ENCODE results near the gene SHROOM1. TPM values are rescaled to one million over a fixed set of nuclear protein-coding genes. Genes with fewer than 3 reads are reported as not detected.

Gene SHROOM1
- total and polyA plus RNA-seq, 10 donors = 1.1 to 26.1 (median 3.1) TPM

DNA sequence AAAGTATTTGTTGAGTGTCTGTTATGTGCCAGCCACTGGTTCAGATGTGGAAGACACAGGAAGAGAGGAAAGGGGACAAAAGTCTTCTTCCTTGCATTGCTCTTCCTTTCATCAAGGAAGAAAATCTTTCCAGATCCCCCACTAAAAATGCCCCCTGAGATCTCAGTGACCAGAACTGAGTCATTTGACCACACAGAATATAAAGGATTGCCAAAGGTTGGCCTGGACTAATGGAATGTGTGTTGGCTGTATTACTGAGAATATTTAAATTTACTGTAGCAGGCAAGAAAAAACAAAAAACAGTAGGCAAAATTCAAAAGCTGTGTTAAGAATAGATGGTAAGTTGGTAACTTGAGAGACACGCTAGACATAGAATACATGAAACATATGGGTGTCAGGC is 43.4 kb downstream of the SHROOM1 start:
- no peaks in the 10 kb centered on the region for H3K9me3 ChIP-seq
- peaks cover 0 to 4% (median 2%) of the 10 kb centered on the region in 6 donors for H3K4me1 ChIP-seq
- TF ChIP-seq, protein P1, sequence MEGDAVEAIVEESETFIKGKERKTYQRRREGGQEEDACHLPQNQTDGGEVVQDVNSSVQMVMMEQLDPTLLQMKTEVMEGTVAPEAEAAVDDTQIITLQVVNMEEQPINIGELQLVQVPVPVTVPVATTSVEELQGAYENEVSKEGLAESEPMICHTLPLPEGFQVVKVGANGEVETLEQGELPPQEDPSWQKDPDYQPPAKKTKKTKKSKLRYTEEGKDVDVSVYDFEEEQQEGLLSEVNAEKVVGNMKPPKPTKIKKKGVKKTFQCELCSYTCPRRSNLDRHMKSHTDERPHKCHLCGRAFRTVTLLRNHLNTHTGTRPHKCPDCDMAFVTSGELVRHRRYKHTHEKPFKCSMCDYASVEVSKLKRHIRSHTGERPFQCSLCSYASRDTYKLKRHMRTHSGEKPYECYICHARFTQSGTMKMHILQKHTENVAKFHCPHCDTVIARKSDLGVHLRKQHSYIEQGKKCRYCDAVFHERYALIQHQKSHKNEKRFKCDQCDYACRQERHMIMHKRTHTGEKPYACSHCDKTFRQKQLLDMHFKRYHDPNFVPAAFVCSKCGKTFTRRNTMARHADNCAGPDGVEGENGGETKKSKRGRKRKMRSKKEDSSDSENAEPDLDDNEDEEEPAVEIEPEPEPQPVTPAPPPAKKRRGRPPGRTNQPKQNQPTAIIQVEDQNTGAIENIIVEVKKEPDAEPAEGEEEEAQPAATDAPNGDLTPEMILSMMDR (IDR thresholded peaks at IDR 0.05 in 8 of 11, conservative IDR thresholded peaks at IDR 0.05 in 3 of 11) = no peak
- no peak overlapping the region for H3K4me3 ChIP-seq
- H3K36me3 ChIP-seq = no peaks in the 10 kb centered on the region
- DNase-seq = no peak
- WGBS, 5 donors = 91 to 100% (median 97%) methylated on average over 1 of the region's 1 CpG
- H3K27me3 ChIP-seq (replicated peaks in 1 of 7) = peaks cover 0 to 30% (median 4%) of the 10 kb centered on the region in 7 donors
- intact Hi-C loops (cut with DNase I; ENCODE audit: low total_unique reads) = no loop called here
- no peak overlapping the region for H3K27ac ChIP-seq

DNA sequence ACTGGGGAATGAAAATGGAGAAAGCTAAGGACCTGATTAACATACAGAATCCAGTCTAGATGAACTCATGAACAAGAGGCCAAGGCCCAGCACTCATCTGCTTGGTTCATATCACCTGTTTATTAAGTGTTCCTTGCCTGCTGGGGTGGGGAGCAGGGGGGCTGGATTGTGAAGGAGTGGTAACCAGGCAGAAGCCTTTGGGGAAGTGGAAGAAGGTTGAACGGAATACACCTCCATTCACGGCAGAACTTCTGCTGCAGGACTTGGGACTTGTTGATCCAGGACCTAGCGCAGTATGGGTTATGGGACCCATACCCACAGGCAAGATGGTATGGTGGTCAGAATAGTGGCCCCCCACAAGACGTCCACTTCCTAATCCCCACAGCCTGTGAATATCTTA is 44.6 kb downstream of the SHROOM1 start:
- Histone ChIP-seq H3K36me3 (no peaks in the 10 kb centered on the region), H3K9me3 (no peaks in the 10 kb centered on the region), H3K4me3 (no peak overlapping the region), H3K4me1 (peaks cover 0 to 7% (median 2%) of the 10 kb centered on the region in 6 donors), H3K27me3 (replicated peaks in 1 of 7) (peaks cover 0 to 35% (median 4%) of the 10 kb centered on the region in 7 donors), H3K27ac (no peak overlapping the region)
- 81 to 97% (median 93%) methylated on average over 4 of the region's 4 CpGs for WGBS, 5 donors
- DNase-seq = no peak
- intact Hi-C loops (cut with DNase I; ENCODE audit: low total_unique reads) = no loop called here
- TF ChIP-seq POLR2A (IDR thresholded peaks at IDR 0.05) (no peak), POLR2AphosphoS5 (IDR thresholded peaks at IDR 0.05) (no peak)
- TF ChIP-seq, protein P1 (IDR thresholded peaks at IDR 0.05 in 8 of 11, conservative IDR thresholded peaks at IDR 0.05 in 3 of 11) = no peak

DNA sequence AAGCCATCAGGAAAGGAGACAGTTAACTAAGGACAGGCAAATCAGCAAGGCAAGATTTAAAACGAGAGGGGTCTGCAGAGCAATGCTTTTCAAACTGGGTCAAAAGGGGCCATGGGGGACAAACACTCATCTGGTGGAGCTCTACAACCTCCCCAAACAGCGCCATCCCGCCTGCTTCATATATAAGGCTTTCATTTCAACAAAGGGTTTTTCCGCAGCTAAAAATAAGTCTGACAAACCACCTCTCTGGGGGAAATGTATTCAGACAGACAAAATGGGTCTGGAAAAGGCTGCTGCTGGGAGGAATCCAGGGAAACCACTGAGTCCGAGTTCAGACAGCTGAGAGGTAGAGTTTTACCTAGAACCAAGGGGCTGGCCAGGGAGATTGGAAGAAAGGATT is 45.1 kb downstream of the SHROOM1 start:
- intact Hi-C loops (cut with DNase I; ENCODE audit: low total_unique reads) = no loop called here
- no peak overlapping the region for H3K27ac ChIP-seq
- no peak overlapping the region for H3K4me3 ChIP-seq
- WGBS, 5 donors = 60 to 66% (median 62%) methylated on average over 5 of the region's 5 CpGs
- peaks cover 0 to 35% (median 4%) of the 10 kb centered on the region in 7 donors for H3K27me3 ChIP-seq (replicated peaks in 1 of 7)
- no peak for TF ChIP-seq POLR2A (IDR thresholded peaks at IDR 0.05)
- TF ChIP-seq, protein P1 (IDR thresholded peaks at IDR 0.05 in 8 of 11, conservative IDR thresholded peaks at IDR 0.05 in 3 of 11) = no peak
- no peak for TF ChIP-seq POLR2AphosphoS5 (IDR thresholded peaks at IDR 0.05)
- H3K9me3 ChIP-seq = no peaks in the 10 kb centered on the region
- peaks cover 0 to 7% (median 2%) of the 10 kb centered on the region in 6 donors for H3K4me1 ChIP-seq
- no peak for DNase-seq
- no peaks in the 10 kb centered on the region for H3K36me3 ChIP-seq

DNA sequence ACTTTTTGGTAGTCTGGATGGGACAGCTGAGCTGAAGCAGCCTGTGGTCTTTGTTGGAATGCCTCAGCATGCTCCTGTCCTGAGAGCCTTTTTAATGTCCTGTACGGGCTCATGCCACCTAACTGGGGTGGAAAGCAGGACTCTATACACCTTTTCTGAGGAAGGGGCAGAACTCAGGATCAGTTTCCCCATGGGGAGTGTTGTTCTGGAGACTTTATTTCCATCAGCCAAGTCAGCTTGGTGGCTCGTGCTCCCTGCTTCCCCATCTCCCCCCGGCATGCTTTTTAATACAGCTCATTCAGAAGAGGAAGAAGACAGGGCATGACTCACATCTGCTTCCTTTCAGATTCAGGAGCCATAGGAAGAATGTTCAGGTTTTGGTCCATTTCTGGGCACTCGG is 48.3 kb downstream of the SHROOM1 start:
- WGBS, 5 donors = 18 to 27% (median 23%) methylated on average over 4 of the region's 4 CpGs
- Histone ChIP-seq H3K27me3 (replicated peaks in 1 of 7) (peaks cover 0 to 64% (median 17%) of the 10 kb centered on the region in 7 donors), H3K36me3 (no peaks in the 10 kb centered on the region), H3K4me1 (peaks cover 0 to 18% (median 14%) of the 10 kb centered on the region in 6 donors), H3K27ac (no peak overlapping the region), H3K4me3 (peak overlapping the region in 1 of 8 donors; percentile 4), H3K9me3 (no peaks in the 10 kb centered on the region)
- DNase-seq = no peak
- intact Hi-C loops (cut with DNase I; ENCODE audit: low total_unique reads) = no loop called here
- TF ChIP-seq POLR2AphosphoS5 (IDR thresholded peaks at IDR 0.05) (no peak), POLR2A (IDR thresholded peaks at IDR 0.05) (no peak)
- TF ChIP-seq, protein P1 (IDR thresholded peaks at IDR 0.05 in 8 of 11, conservative IDR thresholded peaks at IDR 0.05 in 3 of 11) = no peak
